NCI-H510A treated with DMSO at 0.1 percent for 48 hours (cell line): ENCODE measurements around the gene MKRN3.
"Not testable (repeated sequence)": the region's sequence is repeated elsewhere in the genome, so short reads cannot be mapped to it uniquely, and the experiment has no call there.

Experiments
- DNase-seq: peaks from one replicate; lab custom pipeline; 2025; lab: John Stamatoyannopoulos, UW

MKRN3 gene

GRCh38 chr15:23589012-23589411 is 23.5 kb downstream of the MKRN3 start:
- no peak for DNase-seq

GRCh38 chr15:23594252-23594770 is 28.8 kb downstream of the MKRN3 start:
- DNase-seq = no peak

GRCh38 chr15:23595368-23595767 is 29.9 kb downstream of the MKRN3 start:
- no peak for DNase-seq

GRCh38 chr15:23596736-23597135 is 31.3 kb downstream of the MKRN3 start:
- DNase-seq = no peak

DNA sequence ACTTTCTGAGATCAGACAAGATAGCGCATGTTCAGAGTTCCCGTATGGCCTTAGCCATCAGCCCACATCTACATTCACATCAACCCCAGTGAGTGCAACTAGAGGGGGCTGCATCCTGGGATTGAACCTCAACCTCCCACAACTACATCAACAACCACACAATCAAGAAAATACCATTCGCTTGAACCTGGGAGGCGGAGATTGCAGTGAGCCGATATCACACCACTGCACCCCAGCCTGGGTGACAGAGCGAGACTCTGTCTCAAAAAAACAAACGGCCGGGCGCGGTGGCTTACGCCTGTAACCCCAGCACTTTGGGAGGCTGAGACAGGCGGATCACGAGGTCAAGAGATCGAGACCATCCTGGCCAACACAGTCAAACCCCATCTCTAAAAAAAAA is 31.8 kb downstream of the MKRN3 start:
- DNase-seq = not testable (repeated sequence)

DNA sequence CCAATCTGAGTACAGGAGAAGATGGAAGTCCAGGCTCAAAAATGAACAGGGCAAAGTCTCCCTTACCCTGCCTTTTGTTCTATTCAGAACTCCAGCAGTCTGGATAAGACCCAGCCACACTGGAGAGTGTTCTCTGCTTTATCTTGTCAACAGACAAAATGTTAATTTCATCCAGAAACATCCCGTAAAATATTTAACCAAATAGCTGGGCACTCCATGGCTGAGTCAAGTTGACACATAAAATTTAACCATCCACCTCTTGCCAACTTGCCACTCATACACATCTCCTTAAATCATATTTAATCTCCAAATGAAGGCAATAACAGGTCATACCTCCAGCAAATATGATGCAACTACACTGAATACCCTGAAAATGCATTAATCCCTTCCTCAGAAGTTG is 33.6 kb downstream of the MKRN3 start:
- DNase-seq = no peak

DNA sequence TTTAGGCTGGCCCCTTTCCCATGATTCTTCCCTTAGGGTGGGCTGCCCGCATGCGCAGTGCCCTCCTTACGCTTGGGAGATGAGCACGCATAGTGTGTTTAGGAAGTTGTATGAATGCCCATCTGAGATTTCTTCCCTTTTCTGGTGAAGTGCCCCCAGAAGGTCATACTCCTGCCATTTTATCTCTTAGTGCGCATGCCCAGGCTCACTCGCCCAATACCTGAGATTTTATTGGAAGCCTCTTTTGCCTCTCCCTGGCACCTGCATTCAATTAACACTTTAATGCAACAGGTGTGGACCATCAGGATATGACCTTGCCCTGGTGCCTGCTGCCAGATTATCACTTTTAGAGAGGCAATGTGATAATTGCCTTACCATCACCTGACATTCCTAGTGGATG is 36.6 kb downstream of the MKRN3 start:
- DNase-seq = no peak

- no peak for DNase-seq
Measured at GRCh38 chr15:23606226-23606625, 40.8 kb downstream of the MKRN3 start.

DNA sequence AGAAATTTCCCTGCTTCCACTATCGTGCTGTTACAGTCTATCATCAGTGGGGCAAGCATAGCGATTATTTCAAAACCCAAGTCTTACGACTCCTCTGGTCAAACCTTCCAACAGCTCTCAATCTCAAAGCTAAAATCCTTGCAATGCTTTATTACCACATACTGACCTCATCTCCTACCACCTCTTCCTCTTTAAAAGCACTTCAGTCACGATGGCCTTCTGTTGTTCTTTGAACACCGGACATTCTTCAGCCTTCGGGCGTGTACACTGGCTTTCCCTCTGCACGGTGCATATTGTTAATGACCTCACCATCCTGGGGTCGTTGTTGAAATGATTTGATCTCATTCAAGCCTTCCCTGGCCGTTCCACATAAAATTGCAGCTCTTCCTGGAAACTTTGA is 51.1 kb downstream of the MKRN3 start:
- no peak for DNase-seq
